Upper lobe of left lung (tissue), 4 donors: ENCODE results near the gene DNAI1.

Source experiments
- EP300 ChIP-seq, 4 donors: sonication (generic); formaldehyde crosslinking; IDR thresholded peaks; one replicate each; pipeline ENCODE4 v1.5.1; 2017; ENCODE audit warnings: antibody characterized with exemption in 4 of 4, control low read depth in 2 of 4
- TF ChIP-seq, protein P1 (sequence below), 6 experiments: fragments of 450-650 bp in 4 of 6; fragments of 200-600 bp in 2 of 6; sonication (generic) in 2 of 6; IDR thresholded peaks; one replicate each; pipeline ENCODE4 v1.5.1; 2016 to 2019; ENCODE audit warnings: antibody characterized with exemption in 6 of 6

DNA sequence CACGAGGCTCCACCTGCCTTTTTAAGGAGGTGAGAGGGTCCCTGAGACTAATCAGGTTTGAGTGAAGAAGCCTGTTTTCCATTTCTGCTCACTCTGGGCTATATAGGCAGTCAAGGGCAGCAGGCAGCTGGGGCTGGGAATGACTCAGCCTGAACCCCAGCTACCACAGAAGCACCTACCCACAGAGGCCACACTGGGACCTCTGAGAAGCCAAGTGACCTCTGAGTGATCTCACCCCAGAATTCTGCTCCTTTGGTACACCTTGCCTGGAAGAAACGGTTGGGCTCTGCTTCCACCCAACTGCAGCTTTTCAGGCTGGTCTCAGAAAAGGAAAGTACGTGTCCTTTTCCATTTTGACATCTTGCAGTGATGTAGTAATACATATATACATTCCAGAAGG is 7.1 kb upstream of the DNAI1 start:
- TF ChIP-seq, protein P1, sequence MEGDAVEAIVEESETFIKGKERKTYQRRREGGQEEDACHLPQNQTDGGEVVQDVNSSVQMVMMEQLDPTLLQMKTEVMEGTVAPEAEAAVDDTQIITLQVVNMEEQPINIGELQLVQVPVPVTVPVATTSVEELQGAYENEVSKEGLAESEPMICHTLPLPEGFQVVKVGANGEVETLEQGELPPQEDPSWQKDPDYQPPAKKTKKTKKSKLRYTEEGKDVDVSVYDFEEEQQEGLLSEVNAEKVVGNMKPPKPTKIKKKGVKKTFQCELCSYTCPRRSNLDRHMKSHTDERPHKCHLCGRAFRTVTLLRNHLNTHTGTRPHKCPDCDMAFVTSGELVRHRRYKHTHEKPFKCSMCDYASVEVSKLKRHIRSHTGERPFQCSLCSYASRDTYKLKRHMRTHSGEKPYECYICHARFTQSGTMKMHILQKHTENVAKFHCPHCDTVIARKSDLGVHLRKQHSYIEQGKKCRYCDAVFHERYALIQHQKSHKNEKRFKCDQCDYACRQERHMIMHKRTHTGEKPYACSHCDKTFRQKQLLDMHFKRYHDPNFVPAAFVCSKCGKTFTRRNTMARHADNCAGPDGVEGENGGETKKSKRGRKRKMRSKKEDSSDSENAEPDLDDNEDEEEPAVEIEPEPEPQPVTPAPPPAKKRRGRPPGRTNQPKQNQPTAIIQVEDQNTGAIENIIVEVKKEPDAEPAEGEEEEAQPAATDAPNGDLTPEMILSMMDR (IDR thresholded peaks at IDR 0.05): no peak
- TF ChIP-seq EP300 (IDR thresholded peaks at IDR 0.05): no peak
